Thymus (tissue), 11 donors: ENCODE measurements around the gene DSE. TPM values are rescaled to one million over a fixed set of nuclear protein-coding genes. Genes with fewer than 3 reads are reported as not detected.

Experiments used
- DNase-seq, 9 donors: peaks; one replicate each; pipeline ENCODE4 v3.0.0-alpha.2; 2013; ENCODE audit warnings: low spot score in 9 of 9, low read depth in 6 of 9, missing footprints in 1 of 9
- H3K27ac ChIP-seq, 2 donors: one replicate each; pipeline ENCODE4 v1.5.1; 2013; ENCODE audit warnings: control low read depth in 1 of 2, low read depth in 1 of 2, low read length in 1 of 2, mild to moderate bottlenecking in 1 of 2, moderate library complexity in 1 of 2
- H3K27me3 ChIP-seq, 2 donors: one replicate each; pipeline ENCODE4 v1.5.1; 2013; ENCODE audit warnings: low read length in 1 of 2; ENCODE audit not compliant: control insufficient read depth in 2 of 2, insufficient read depth in 1 of 2
- H3K36me3 ChIP-seq, 2 donors: one replicate each; pipeline ENCODE4 v1.5.1; 2013; ENCODE audit warnings: low read length in 1 of 2, mild to moderate bottlenecking in 1 of 2, moderate library complexity in 1 of 2; ENCODE audit not compliant: control insufficient read depth in 2 of 2, insufficient read depth in 2 of 2
- H3K4me1 ChIP-seq, 2 donors: one replicate each; pipeline ENCODE4 v1.5.1; 2013; ENCODE audit warnings: low read length in 2 of 2; ENCODE audit not compliant: control insufficient read depth in 2 of 2, insufficient read depth in 2 of 2
- H3K4me3 ChIP-seq, 2 donors: one replicate each; pipeline ENCODE4 v1.5.1; 2013; ENCODE audit warnings: low read length in 2 of 2, control low read depth in 1 of 2, mild to moderate bottlenecking in 1 of 2
- H3K9me3 ChIP-seq, 2 donors: one replicate each; pipeline ENCODE4 v1.5.1; 2013; ENCODE audit warnings: low read length in 1 of 2, mild to moderate bottlenecking in 1 of 2; ENCODE audit not compliant: control insufficient read depth in 2 of 2, insufficient read depth in 1 of 2
- WGBS: extraction: QIAGEN DNeasy Blood & Tissue Kit; methylation state at CpG from one replicate; pipeline ENCODE4 v1.1.7; 2013; 5-methylcytosine and 5-hydroxymethylcytosine counted together
- polyA plus RNA-seq: library from polyadenylated mRNA; stranded (reverse); fragments of 200-250 nt; gene quantifications from one replicate; pipeline ENCODE4 v1.2.3, GENCODE V29; 2013
- total RNA-seq: library from RNA; stranded (reverse); fragments of 120-200 nt; gene quantifications from one replicate; pipeline ENCODE4 v1.2.4, GENCODE V29; 2013
- donor health status: healthy.

The DSE gene
- total and polyA plus RNA-seq, 2 donors = 12.8 to 23.8 TPM

DNA sequence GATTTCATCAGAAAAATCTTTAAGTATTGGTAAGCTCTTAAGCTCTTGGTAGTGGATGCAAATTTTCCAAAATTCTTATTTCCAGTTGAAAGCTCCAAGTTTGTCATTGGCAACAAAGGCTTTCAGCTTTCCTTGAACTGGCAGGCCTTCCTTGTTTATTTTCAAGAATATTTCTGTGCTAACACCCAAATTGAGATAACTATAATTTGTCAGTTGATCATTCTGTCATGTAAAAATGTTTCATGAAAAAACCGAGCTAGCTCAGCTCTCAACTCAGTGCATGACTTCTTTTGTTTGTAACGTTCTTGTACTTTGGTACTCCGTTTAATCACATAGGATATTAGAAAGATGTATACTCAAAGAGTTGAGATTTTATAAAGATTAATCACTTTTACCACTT lies 51.5 kb downstream of the DSE start:
- Histone ChIP-seq H3K4me1 (no peaks in the 10 kb centered on the region), H3K27ac (no peak overlapping the region), H3K27me3 (no peaks in the 10 kb centered on the region), H3K4me3 (no peak overlapping the region), H3K36me3 (no peaks in the 10 kb centered on the region), H3K9me3 (no peaks in the 10 kb centered on the region)
- WGBS = 97% methylated on average over 3 of the region's 3 CpGs
- DNase-seq = no peak

DNA sequence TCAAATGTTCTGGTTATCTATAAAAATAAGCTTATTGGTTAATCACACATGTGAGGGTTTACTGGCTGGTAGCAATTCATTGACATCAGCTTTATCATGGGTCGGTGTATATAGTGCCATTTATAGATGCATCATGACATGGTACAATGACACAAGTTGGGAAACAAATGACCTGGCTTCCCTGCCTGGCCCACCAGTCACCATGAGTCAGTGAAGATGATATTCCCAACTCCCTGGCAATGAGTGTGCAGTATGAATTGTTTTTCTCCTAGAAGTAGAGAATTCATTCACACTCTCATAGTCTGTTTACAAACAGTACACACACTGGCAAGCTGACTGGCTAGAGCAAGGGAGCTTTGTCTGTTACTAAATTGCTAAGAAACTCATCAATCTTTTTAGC lies 53.3 kb downstream of the DSE start:
- 94% methylated on average over 1 of the region's 1 CpG for WGBS

GRCh38 chr6:116426551-116426950 lies 55.8 kb downstream of the DSE start:
- Histone ChIP-seq H3K9me3 (no peaks in the 10 kb centered on the region), H3K27ac (no peak overlapping the region), H3K4me3 (no peak overlapping the region), H3K4me1 (no peaks in the 10 kb centered on the region), H3K27me3 (no peaks in the 10 kb centered on the region), H3K36me3 (no peaks in the 10 kb centered on the region)
- WGBS = 98% methylated on average over 3 of the region's 3 CpGs
- no peak for DNase-seq

More for the DNA sequence above, 53.3 kb downstream of the DSE start:
- no peaks in the 10 kb centered on the region for H3K4me1 ChIP-seq
- H3K4me3 ChIP-seq = no peak overlapping the region
- no peaks in the 10 kb centered on the region for H3K9me3 ChIP-seq
- no peaks in the 10 kb centered on the region for H3K36me3 ChIP-seq
- DNase-seq = no peak
- H3K27me3 ChIP-seq = no peaks in the 10 kb centered on the region
- no peak overlapping the region for H3K27ac ChIP-seq

- H3K27ac ChIP-seq = no peak overlapping the region
- DNase-seq = no peak
- no peaks in the 10 kb centered on the region for H3K27me3 ChIP-seq
- no peak overlapping the region for H3K4me3 ChIP-seq
- WGBS = 97% methylated on average over 2 of the region's 2 CpGs
- H3K36me3 ChIP-seq = no peaks in the 10 kb centered on the region
- H3K4me1 ChIP-seq = no peaks in the 10 kb centered on the region
- H3K9me3 ChIP-seq = no peaks in the 10 kb centered on the region
Observed at GRCh38 chr6:116429111-116429510, 58.4 kb downstream of the DSE start.

- Histone ChIP-seq H3K27ac (no peak overlapping the region), H3K36me3 (no peaks in the 10 kb centered on the region), H3K4me1 (no peaks in the 10 kb centered on the region), H3K4me3 (no peak overlapping the region), H3K27me3 (no peaks in the 10 kb centered on the region), H3K9me3 (no peaks in the 10 kb centered on the region)
- WGBS = 98% methylated on average over 4 of the region's 4 CpGs
- no peak for DNase-seq
Observed at GRCh38 chr6:116430860-116431259, 60.1 kb downstream of the DSE start.

DNA sequence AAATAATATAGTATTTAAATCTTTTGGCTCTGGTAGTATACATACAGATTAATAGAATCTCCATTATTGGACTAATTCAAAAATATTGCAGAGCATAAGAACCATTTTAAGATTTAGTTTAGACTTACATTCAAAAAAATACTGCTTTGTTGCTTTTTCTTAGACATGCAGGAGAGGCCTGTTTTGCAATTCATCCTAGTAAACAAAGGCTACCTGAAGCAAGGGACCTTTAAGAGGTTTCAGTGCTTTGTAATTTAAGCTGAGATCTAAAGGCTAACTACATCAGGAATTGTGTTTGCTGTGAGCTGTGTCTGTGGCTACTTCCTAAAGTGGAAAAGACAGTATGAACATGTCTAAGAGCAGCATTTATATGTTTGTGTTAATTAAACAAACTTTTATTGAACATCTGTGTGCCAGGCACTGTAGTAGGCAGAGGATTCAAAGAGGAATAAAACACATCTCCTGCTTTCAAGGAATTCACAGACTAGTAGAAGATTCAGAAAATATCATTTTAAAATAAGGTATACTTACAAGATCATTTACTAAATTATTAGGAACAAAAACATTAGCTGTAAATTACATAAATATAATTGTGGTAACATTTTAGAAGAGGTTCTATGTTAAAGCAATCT lies 61.3 kb downstream of the DSE start:
- H3K27me3 ChIP-seq = no peaks in the 10 kb centered on the region
- no peak overlapping the region for H3K4me3 ChIP-seq
- H3K36me3 ChIP-seq = peaks cover 0 to 5% of the 10 kb centered on the region in 2 donors
- DNase-seq = no peak
- H3K27ac ChIP-seq = no peak overlapping the region
- no peaks in the 10 kb centered on the region for H3K4me1 ChIP-seq
- no peaks in the 10 kb centered on the region for H3K9me3 ChIP-seq

DNA sequence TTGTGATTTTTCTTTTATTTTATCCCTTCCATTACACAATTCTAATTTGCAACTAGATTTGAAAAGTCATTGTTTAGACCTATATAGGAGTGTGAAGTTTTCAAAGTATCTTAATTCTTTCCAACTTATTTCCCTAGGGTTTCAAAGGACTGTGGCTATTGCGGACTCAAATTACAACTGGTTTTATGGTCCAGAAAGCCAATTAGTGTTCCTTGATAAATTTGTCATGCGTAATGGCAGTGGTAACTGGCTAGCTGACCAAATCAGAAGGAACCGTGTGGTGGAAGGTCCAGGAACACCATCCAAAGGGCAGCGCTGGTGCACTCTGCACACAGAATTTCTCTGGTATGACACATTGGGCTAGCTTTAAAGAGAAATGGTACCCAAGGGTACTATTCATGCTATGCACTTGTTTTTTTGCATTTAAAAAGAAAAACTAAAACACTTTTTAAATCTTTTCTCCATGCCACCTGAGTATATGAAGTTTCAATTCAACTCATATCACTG lies 62.5 kb downstream of the DSE start:
- Histone ChIP-seq H3K9me3 (no peaks in the 10 kb centered on the region), H3K4me1 (no peaks in the 10 kb centered on the region), H3K36me3 (peaks cover 0 to 5% of the 10 kb centered on the region in 2 donors), H3K27me3 (no peaks in the 10 kb centered on the region), H3K27ac (no peak overlapping the region), H3K4me3 (no peak overlapping the region)
- DNase-seq = no peak
- 97% methylated on average over 4 of the region's 4 CpGs for WGBS

DNA sequence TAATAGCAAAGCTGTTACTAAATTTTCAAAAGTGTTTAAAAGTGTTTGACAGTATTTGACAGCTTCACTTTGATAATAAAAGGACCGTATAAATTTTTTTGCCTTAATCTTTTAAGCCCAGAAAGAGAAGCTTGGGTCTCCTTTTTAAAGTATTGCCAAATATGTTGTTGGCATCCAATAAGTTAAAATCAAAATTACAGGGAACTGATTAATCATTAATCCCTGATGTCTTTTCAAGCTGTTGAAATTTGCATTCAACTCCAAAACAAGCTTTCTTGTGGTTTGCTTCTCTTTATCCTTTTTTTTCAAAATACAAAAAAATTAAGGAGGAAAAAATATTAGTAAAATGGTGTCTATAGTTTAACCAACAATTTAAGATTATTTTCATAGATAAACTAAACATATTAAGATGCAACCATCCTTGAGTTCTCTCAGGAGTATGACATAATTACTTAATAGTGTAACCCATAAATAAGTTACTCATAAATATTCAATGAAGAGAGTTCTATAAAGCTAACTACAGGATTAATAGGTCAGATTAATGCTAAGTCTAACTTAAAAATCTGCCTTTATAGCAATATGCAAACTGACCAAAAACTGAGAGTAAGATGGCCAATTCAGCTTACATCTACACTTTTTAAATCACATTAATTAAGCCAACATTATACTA lies 63.4 kb downstream of the DSE start:
- H3K4me1 ChIP-seq = no peaks in the 10 kb centered on the region
- DNase-seq = no peak
- no peak overlapping the region for H3K4me3 ChIP-seq
- H3K27me3 ChIP-seq = no peaks in the 10 kb centered on the region
- 96% methylated on average over 1 of the region's 1 CpG for WGBS
- peaks cover 0 to 5% of the 10 kb centered on the region in 2 donors for H3K36me3 ChIP-seq
- H3K27ac ChIP-seq = no peak overlapping the region
- no peaks in the 10 kb centered on the region for H3K9me3 ChIP-seq

DNA sequence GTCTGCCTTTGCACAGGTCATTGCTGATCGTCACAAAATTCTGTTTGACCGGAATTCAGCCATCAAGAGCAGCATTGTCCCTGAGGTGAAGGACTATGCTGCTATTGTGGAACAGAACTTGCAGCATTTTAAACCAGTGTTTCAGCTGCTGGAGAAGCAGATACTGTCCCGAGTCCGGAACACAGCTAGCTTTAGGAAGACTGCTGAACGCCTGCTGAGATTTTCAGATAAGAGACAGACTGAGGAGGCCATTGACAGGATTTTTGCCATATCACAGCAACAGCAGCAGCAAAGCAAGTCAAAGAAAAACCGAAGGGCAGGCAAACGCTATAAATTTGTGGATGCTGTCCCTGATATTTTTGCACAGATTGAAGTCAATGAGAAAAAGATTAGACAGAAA lies 65.8 kb downstream of the DSE start:
- DNase-seq = no peak
- H3K4me3 ChIP-seq = no peak overlapping the region
- no peaks in the 10 kb centered on the region for H3K4me1 ChIP-seq
- H3K27ac ChIP-seq = no peak overlapping the region
- 97% methylated on average over 7 of the region's 7 CpGs for WGBS
- H3K9me3 ChIP-seq = no peaks in the 10 kb centered on the region
- peaks cover 0 to 5% of the 10 kb centered on the region in 2 donors for H3K36me3 ChIP-seq
- no peaks in the 10 kb centered on the region for H3K27me3 ChIP-seq
